H1 (cell line): ENCODE measurements around the gene PKD1L1.

Experiments used
- CTCF ChIP-seq, 3 experiments: IDR thresholded peaks; 1 replicate in 2 of 3; 2 replicates in 1 of 3; pipeline versions ENCODE4 v1.5.1 to v1.6.1; 2011; ENCODE audit warnings: low read length in 3 of 3, mild to moderate bottlenecking in 3 of 3, inconsistent platforms in 2 of 3, low read depth in 1 of 3, moderate library complexity in 1 of 3; ENCODE audit not compliant: insufficient read depth in 1 of 3; ENCODE audit errors: control extremely low read depth in 1 of 3
- EZH2 ChIP-seq: fragments of 200-600 bp; sonication (generic); IDR thresholded peaks from 2 replicates; pipeline ENCODE4 v1.7.1; 2012; ENCODE audit warnings: low read depth, mild to moderate bottlenecking, moderate library complexity, low read length, inconsistent platforms; ENCODE audit not compliant: severe bottlenecking
- GABPA ChIP-seq: IDR thresholded peaks from 2 replicates; pipeline ENCODE4 v1.6.1; 2011; ENCODE audit warnings: mild to moderate bottlenecking, low read length, moderate library complexity, borderline replicate concordance; ENCODE audit not compliant: insufficient read depth
- KDM1A ChIP-seq: fragments of 200-600, 300-600 bp; sonication (generic); IDR thresholded peaks from 2 replicates; pipeline ENCODE4 v1.7.1; 2016; ENCODE audit warnings: mild to moderate bottlenecking, low read length, borderline replicate concordance
- POLR2A ChIP-seq, 2 experiments: IDR thresholded peaks; 1 replicate in 1 of 2; 2 replicates in 1 of 2; pipeline ENCODE4 v1.6.1; 2011; ENCODE audit warnings: low read depth in 2 of 2, low read length in 2 of 2, mild to moderate bottlenecking in 2 of 2; ENCODE audit errors: control extremely low read depth in 1 of 2
- POLR2AphosphoS5 ChIP-seq: IDR thresholded peaks from 2 replicates; pipeline ENCODE4 v1.6.1; 2011; ENCODE audit warnings: low read depth, low read length
- RBBP5 ChIP-seq: IDR thresholded peaks from 2 replicates; pipeline ENCODE4 v1.7.1; 2012; ENCODE audit warnings: low read depth, mild to moderate bottlenecking, inconsistent platforms, low read length, moderate library complexity, borderline replicate concordance
- RFX5 ChIP-seq: IDR thresholded peaks from 2 replicates; pipeline ENCODE4 v1.6.1; 2011; ENCODE audit warnings: low read depth, low read length, improper control_type of control experiment, borderline replicate concordance
- SIX5 ChIP-seq: IDR thresholded peaks from 2 replicates; pipeline ENCODE4 v1.6.1; 2011; ENCODE audit warnings: mild to moderate bottlenecking, low read depth, low read length

GRCh38 chr7:47882635-47883034 is 65.6 kb downstream of the PKD1L1 start:
- TF ChIP-seq CTCF (IDR thresholded peaks at IDR 0.05; ENCODE audit: control extremely low read depth in 1 of 3, insufficient read depth in 1 of 3, low read depth in 1 of 3, low read length in 3 of 3), result no peak
- TF ChIP-seq RFX5, result no peak
- TF ChIP-seq RBBP5, result no peak
- TF ChIP-seq POLR2A (IDR thresholded peaks at IDR 0.05; ENCODE audit: control extremely low read depth in 1 of 2, low read depth in 2 of 2, low read length in 2 of 2), result no peak
- no peak for TF ChIP-seq GABPA
- TF ChIP-seq EZH2, result no peak
- no peak for TF ChIP-seq POLR2AphosphoS5
- TF ChIP-seq SIX5, result no peak
- no peak for TF ChIP-seq KDM1A
